Fibroblast of peridontal ligament (primary cell): Measurements from ENCODE around the gene ZBTB20.

ENCODE experiments used
- DNase-seq: peaks from one replicate; pipeline ENCODE4 v3.0.0-alpha.2; 2010; ENCODE audit errors: extremely low read depth

Gene ZBTB20

DNA sequence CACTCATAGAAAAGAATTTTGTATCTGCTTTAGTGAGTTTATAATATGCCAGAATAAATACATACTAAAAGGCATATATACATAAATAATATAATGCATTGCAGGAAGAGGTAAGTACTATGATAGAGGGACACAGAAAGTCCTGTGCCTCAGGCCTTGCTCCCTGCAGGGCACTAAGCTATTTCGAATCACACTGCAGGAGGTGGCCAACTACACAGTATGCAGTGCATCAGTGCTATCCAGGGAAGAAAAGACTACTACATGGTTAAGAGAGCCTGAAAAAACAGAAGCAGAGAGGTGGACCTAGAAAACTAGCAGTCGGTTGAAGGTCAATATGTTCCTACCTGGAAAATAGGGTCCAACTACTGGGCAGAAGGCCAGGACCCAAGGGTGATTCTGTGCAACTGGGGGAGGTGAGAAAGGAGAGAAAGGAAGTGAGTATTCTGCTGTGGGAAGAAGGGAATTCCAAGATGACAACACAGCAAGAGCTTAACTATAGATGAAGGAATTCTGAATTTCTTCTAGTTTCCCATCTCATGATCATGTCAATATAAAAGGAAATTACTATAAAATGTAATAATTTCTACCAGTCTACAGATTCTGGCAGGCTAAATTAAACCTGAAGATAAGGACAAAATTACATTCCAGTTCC lies 218.0 kb downstream of the ZBTB20 start:
- DNase-seq, result no peak

DNA sequence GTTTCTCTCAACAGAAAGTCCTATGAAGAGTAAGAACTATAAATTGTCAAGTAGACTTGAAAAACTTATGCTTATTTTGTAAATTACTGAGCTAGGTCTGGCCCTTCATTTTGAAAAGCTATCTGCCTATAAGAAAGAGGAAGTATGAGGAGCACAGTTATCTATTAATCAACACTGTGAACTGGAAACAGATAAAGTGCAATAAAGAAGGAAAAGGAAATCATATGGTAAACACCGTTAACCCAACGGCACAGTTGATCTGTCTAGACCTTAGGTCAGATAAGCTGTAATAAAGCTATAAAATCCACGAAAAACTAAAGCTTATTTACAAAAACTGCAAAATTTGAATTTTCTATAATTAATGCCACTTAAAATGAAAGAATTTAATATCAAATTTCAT lies 242.5 kb downstream of the ZBTB20 start:
- DNase-seq, result no peak

DNA sequence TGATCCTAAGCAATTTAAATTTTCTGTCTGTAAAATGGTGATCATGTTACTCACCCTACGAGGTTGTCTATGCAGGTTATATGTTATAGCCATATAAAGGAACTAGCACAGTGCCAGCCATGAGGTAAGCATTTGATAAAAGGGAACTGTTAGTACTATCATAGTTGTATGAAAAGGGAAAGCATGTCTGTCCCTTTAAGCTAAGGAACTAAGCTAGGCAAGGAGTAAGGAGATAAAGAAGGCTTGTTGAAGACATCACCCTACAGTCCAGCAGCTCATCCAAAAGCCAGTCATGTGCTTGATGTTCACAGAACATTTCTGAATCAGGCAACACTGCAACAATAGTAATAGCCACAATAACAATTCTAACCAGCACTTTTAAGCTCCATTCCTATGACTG lies 243.9 kb downstream of the ZBTB20 start:
- peak; percentile 7 for DNase-seq

DNA sequence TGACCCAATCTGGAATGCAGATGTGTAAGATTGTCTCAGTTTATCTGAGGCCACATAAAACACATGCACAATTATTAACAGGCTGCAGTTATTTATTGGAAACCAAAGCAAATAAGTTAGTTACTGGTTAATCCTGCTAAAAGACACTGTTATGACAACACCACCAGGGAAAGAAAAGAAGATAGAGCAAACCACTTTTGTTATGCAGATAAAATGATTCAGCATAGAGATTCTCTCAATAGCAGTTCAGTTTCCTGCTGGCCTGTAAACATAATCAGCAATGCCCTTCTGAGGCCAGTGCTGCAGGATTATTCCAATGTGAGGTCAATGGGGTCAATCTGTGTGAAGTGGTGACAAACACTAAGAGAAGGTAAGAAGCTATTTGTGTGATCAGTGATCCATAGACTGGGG lies 244.4 kb downstream of the ZBTB20 start:
- DNase-seq, result peak; percentile 4

DNA sequence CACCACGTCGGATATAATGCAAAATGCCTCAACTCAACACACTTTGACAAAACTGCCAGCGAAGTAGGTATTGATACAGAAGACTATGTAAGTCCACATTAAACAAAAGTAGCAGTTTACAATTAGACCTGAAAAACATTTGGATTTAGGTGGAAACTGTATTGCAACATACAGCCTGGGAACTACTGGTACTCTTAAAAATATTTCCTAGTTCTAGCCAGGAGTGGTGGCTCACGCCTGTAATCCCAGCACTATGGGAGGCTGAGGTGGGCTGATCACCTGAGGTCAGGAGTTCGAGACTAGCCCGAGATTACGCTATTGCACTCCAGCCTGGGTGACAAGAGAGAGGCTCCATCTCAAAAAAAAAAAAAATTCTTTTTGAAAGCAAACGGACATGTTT lies 246.2 kb downstream of the ZBTB20 start:
- no peak for DNase-seq

DNA sequence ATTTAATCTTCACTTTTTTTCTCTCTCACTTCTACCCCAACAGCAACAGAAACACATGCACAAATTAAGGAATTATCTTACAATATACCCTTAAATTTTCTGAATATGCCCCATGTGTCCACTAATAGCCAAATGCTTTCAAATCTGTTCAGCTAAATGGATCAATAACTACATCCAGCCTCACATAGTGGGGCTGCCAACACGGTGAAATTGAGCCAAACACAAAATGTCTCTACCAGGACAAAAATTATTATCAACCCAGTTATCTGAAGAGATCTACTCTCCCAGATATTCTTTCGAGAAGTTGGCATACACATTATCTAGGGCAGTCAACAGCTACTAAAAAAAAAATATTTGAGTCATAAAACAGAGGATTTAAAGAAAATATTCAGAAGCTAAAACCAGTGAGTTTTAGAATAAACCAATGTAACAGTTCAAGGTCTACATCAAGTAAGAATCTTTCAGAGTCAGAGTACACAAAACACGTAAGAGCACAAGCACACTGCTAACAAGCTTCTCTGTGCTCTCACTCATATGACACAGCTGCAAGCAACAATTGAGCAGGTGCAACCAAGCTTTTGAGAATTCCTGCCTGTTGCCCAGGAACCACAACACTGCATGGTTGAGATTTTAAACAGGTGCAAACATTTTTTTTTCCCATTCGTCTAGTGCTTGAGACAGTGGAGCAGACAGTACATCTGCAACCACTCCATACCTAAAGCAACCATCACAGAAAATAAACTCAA lies 247.7 kb downstream of the ZBTB20 start:
- no peak for DNase-seq

DNA sequence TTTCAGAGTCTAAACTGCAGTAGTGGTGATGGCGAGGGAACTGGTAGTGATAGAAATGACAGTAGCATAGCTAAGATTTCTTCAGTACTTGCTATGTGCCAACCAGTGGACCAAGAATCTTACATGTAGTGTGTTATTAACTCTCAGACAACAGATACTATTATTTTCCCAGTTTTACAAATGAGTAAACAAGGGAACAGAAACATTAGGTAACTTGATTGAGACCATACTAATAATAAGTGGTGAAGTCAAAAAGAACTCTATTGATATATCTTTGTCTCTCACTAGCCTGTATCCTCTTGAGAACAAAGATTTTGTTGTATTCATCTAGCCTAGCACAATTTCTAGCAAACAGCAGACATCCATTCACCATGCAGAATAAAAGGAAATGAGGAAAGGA lies 250.1 kb downstream of the ZBTB20 start:
- no peak for DNase-seq

DNA sequence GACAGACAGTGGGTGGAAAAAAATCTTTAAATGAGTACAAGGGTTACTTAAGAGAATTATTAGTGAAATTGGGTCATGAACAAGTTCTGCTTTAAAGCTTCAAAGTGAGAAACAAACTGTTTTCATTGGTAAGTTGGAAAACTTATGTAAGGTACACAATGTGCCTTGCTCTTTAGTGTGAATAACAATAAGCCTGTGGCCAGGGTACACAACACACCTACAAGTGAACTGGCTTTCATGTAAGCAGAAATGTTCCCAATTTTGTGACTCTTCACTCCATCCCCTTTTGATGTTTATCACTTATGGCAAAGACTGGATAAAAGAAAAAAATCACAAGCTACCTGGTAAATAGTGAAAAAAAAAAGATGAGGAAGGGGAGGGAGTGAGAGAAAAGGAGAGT lies 253.7 kb downstream of the ZBTB20 start:
- no peak for DNase-seq

DNA sequence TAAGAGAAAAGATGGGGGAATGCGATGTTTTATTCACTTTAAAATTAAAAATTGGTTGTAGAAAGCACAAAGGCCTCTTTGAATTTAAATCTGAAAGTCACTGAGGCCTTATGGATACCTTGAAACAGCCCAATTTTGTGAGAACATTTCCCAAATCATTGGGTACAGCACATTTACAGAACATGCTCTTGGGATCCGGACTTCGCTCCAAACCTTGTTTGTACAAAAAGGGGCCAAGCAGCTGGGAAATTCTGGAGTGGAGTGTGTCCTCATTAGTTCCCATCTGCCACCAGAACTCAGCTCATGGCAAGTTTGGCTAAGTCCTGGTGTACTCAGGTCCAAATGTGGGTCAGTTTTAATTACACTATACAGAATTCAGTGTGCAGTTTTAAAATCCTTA lies 254.2 kb downstream of the ZBTB20 start:
- DNase-seq, result no peak

DNA sequence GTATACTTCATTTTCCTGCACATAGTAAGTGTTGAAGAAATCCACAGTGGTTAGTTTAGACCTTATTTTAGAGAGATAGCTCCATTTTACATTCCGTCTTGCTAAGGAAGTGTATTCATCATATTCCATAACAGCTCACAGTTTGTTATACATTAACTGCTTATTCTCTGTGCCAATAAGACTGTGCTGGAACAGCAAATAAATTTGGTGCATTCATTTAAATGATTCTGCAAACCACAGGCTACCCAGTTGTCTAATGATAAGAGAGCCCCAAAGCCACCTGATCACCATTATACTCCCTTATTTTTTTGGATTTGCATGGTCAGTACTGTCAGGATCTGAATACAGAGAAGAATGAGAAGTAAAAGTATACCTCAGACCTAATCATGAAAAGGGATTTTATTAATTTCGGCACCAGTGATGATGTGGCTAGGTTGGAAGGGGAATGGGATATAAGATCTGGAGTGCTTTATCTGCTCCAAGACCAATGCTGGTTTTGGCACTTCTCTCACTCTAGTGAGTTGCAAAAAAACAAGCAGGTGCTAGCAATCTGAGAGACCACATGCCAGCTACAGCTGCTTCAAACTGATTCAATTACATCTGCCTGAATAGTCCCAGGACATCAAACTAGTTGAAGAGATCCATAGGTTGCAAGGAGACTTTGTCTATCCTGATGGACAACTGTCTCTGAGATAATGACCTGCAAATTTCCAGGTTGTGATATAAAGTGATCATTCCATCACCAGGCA lies 254.8 kb downstream of the ZBTB20 start:
- DNase-seq, result no peak

DNA sequence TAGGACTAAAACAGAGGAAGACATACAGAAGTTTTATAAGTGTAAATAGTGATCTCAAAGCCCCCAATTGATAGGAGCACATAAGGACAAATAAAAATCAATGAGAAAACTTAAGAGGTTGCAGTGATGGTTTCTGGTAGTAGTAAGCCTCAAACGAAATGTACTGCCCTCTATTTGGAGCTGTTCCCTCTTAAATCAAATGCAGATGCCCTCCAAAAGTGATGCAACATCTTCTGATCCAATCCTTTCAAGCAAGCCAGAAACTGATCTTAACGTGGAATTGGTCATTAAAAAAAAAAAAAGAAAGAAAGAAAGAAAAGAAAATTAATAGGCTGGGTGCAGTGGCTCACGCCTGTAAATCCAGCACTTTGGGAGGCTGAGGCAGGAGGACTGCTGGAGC lies 259.3 kb downstream of the ZBTB20 start:
- DNase-seq, result peak; percentile 98

DNA sequence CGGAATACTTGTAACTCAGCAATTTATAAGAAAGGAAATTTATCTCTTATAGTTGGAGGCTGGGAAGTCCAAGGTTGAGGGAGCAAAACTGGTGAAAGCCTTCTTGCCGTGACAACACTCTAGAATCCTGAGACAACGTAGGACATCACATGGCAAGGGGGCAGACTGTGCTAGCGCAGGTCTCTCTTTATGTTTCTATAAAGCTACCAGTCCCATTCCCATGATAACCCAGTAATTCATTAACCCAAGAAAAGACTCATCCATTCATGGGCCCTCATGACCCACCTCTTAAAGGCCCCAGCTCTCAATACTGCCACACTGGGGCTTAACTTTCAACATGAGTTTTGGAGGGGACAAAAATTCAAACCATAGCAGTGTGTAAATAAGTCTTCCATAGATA lies 260.2 kb downstream of the ZBTB20 start:
- no peak for DNase-seq

DNA sequence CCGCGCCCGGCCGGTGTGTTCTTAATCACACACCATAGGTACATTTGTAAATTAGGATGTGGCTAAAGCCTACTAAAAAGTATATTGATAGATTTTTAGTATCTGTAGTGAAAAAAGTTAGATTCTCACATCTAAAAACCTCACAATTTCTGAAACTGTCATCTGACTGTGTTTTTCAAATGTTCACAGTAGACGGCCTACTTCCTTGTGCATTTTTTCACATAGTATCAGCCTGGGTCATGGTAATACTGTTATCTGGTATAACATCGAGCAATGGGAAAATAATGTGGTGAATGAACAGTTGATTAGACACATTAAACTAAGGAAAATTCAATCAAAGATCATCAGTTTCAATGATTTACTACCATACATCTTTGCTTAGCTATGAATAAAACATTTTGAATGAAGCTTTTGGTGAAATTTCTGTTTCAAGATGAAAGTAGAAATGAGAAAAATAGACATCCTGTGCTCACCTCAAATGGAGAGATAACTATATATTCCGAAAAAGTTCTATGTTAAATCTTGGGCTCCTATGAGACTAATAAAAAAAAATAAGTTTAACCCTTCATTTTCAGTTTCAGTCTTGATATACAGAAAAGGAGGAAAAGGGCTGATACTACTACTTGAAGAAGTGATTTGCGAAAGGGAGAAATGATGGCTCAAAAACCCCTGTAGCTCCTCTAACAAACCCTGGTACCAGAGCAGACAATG lies 262.7 kb downstream of the ZBTB20 start:
- no peak for DNase-seq

DNA sequence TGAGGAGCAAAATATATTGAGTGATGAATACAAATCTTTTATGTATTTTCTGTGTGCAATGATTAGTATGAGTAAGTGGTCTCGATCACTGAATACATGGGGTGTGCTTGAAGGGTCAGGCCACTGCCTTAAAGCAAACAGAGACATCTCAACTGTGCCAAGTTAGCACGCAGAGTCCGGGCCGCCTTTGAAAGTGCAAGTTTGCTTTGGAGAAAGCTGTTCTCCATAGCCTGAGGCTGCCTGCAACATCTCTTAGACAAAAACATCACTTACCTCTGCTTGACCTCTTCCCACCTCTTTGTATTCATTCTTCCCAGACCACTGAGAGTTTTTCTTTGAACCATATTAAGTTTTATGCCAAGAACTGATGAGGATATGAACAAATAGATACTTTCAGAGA lies 267.0 kb downstream of the ZBTB20 start:
- DNase-seq, result no peak

DNA sequence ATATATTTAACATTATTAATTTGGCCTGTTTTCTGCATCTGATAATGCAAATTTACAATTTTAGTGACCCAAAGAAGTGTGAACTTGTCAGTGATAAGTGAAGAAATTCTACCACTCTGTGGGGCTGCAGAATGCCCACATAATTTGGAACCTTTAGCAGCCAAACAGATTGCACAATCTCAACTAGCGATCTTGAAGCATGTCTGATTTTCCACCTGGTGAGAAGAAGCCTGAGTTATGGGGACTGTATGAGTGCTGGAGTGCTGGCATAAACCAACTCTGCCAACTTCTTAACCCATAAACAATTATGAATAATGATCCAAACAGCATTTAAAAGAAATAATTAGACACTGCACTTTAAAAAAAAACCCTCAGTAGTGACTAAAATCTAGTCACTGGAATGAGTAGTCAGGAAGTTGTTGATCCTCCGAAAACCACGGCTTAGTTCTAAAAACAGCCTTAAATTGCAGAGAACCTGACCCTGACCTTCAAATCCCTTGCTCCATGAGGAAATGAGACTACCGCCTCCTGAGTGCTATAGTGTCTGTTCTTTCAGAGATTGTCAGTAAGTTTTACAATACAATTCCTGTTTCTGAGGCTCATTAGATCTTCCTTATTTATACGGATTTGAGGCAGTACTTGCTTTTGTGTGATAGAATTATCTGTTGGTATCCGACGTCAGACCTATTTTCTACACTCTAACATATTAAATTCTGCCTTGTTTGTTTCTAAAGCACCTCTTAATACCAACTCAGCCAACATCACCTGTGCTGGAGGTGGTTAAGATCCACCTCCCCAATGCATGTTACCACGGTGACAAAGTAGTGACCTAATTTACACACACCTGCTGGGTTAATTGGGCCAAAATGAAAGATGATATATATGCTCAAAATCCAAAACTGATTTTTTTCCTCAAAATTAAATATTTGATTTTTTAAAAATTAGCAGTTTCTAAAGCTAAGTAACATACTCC lies 267.7 kb downstream of the ZBTB20 start:
- DNase-seq, result peak; percentile 59

DNA sequence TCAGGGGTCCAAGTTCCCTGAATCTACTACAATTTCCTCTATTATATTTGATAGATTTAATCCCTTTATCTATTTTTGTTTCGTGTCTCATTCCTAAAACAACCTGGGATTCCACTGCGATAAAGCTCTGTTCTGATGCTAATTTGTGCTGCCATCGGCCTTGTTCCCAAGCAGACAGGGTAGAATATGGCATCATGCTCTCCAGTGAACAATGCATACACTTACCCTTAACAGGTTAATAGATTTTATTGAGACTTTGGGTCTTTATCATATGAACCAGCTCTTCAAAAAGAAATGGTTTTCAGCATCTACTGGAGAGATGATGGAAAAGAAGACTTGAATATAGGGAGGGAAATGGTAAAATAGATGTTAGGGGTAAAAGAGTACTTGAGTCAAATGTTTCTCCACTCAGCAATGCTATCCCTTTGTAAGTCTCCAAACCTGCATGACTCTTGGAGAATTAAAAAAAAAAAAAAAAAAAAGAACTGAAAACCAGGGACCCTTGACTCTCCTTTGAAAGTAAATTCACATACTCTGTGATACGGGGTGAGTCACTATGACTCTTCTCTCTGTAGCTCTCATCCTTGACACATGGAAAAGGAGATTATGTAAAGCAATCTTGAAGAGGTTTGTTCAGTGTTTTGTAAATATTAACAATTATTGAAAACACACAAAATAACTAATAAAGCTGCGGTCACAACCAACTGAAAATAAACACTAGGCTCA lies 268.8 kb downstream of the ZBTB20 start:
- DNase-seq, result no peak

DNA sequence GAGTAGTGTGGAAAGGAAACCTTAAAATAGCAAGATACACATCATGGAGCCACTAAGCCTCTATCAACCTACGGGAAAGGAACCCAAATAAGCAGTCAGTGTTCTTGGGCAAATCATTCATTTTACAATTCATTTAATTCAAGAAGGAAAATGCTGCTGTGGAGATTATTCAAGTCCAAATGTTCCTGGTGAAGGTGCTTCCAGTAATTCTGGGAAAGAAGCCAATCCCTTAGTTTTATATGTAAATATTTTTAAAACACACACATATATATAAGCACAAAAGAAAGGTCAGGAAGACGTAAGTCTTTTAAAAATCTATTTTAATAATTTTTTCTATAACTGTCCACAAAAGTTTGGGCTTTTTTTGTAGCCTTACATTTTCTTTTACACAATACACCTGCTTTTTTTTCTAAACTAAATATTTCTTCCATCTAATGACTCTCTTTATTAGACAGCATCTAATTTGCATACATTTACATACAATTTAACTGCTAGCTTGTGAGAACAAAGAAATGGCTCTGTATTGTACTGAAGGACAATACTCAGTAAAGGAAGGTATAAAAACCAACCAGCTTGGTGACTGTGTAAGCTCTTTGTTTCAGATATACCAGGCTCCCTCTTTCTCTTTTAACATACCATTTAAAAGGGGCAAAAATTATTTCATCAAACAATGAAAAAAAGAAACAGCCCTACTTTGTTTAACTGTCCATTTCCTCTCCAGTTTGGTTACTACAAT lies 269.5 kb downstream of the ZBTB20 start:
- no peak for DNase-seq

DNA sequence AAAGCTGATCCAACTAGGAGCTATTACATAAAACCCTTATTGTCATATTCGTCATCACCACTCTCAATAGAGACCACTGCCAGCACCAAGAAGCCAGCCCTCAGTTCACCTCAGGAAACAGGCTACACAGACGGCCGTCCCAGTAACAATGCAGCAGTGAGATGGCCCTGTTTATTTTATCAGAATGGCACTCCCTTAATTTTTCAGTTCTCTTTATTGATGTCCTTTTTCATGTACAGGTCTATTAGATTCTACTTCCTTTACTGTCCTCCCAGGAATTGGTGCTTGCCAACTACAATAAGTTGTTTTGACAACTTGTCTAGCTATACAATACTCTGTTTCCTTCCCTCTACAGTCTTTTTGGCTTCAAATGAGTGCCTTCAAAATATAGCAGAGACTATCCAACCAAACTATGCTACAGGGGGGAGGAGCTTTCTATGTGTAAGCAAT lies 272.5 kb downstream of the ZBTB20 start:
- DNase-seq, result no peak

DNA sequence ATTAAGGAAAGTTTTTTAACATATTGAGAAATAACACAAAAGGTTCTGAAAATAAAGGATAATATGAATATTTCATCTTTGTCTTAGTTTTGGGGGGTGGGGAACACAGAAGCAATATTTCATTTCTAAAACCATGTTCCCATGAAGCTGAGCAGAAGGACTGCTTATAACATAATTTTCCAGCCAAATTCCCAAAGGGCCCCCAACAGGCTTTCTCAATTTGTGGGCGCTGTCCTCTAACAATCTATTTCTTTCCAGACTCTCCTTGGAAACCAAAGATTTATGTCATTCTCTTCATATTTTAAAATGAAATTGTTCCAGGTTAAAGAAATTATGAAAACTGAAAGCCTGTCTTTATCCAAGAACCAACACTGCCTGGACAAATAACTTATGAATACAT lies 273.5 kb downstream of the ZBTB20 start:
- no peak for DNase-seq

DNA sequence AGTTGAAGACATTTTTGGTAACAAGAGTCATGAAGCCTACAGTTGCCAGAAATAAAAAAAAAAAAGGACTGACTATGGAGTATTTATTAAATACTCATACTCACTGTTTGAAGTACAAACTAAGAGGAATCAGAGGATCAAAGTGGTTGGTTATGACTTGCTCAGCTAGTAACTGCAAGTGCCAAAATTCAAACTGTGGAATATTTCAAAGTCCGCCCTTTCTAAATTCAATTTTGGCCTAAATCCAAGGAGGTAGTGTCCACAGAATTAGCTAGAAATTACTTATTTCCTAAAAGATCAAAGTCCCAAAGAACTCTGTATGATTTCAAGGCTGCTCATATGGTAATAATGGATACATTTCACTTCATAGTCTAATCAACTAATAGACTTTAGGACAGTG lies 274.5 kb downstream of the ZBTB20 start:
- no peak for DNase-seq
